ENCODE measurements around the gene PLEKHA4. TPM values are rescaled to one million over a fixed set of nuclear protein-coding genes. Genes with fewer than 3 reads are reported as not detected.

The PLEKHA4 gene
- polyA plus RNA-seq, 3 donors: 0.69 to 1.5 (median 1.1) TPM

DNA sequence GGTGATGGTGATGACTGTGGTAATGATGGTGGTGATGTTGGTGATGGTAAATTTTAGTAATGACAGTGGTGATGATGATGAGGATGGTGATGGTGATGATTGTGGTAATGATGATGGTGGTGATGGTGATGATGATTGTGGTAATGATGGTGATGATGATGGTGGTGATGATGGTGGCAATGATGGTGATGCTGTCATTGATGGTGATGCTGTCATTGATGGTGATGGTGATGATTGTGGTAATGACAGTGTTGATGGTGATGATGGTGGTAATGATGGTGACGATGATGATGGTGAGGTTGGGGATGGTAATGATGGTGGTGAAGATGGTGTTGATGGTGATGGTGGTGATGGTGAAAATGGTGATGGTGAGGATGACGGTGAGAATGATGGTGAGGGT lies 45.9 kb downstream of the PLEKHA4 start:
- Mint-ChIP-seq H3K9me3 (peaks cover 0 to 3% (median 0%) of the 10 kb centered on the region in 7 donors), H3K4me3 (no peak overlapping the region), H3K4me1 (no peaks in the 10 kb centered on the region), H3K36me3 (no peaks in the 10 kb centered on the region), H3K27ac (no peak overlapping the region), H3K27me3 (ENCODE audit: low read depth in 3 of 3) (peaks cover 2 to 3% (median 3%) of the 10 kb centered on the region in 3 donors)
- no peaks in the 10 kb centered on the region for H3K79me2 ChIP-seq (ENCODE audit: insufficient read depth, low read length)
- H2AFZ ChIP-seq (ENCODE audit: insufficient read depth, low read depth, low read length, poor library complexity, severe bottlenecking): no peak overlapping the region
- no peak overlapping the region for H3K4me2 ChIP-seq (replicated peaks; ENCODE audit: extremely low read depth, low read length, poor library complexity, severe bottlenecking)
- no peaks in the 10 kb centered on the region for H3K36me3 ChIP-seq (replicated peaks in 1 of 2; ENCODE audit: control insufficient read depth in 1 of 2, insufficient read depth in 2 of 2, low read length in 2 of 2)
- no peaks in the 10 kb centered on the region for H4K20me1 ChIP-seq (ENCODE audit: insufficient read depth, low read length)
- no peak overlapping the region for H3K27ac ChIP-seq (ENCODE audit: low read depth in 1 of 2, low read length in 2 of 2)
- peaks cover 0 to 3% of the 10 kb centered on the region in 2 donors for H3K9me3 ChIP-seq (replicated peaks in 1 of 2; ENCODE audit: control insufficient read depth in 1 of 2, insufficient read depth in 1 of 2, low read length in 2 of 2)
- H3K4me3 ChIP-seq (replicated peaks in 1 of 3; ENCODE audit: low read depth in 2 of 3, low read length in 3 of 3): no peak overlapping the region
- no peak for TF ChIP-seq CTCF (IDR thresholded peaks at IDR 0.05)
- H3K4me1 ChIP-seq (ENCODE audit: control insufficient read depth in 1 of 2, insufficient read depth in 2 of 2, low read length in 2 of 2): no peaks in the 10 kb centered on the region
- H3K9ac ChIP-seq (ENCODE audit: insufficient read depth, low read length, poor library complexity, severe bottlenecking): no peak overlapping the region
- H3K27me3 ChIP-seq (ENCODE audit: control insufficient read depth in 2 of 2, insufficient read depth in 2 of 2, low read length in 2 of 2): no peaks in the 10 kb centered on the region
- DNase-seq: no peak
- 96% methylated on average over 2 of the region's 2 CpGs for WGBS (ENCODE audit: insufficient coverage)
- intact Hi-C loops (cut with micrococcal nuclease): no loop called here

GRCh38 chr19:48821633-48822032 lies 46.8 kb downstream of the PLEKHA4 start:
- DNase-seq: no peak
- no peaks in the 10 kb centered on the region for H3K27me3 ChIP-seq (ENCODE audit: control insufficient read depth in 2 of 2, insufficient read depth in 2 of 2, low read length in 2 of 2)
- Mint-ChIP-seq H3K36me3 (no peaks in the 10 kb centered on the region), H3K4me3 (no peak overlapping the region), H3K9me3 (peaks cover 0 to 3% (median 0%) of the 10 kb centered on the region in 7 donors), H3K27ac (no peak overlapping the region), H3K27me3 (ENCODE audit: low read depth in 3 of 3) (peaks cover 2 to 4% (median 2%) of the 10 kb centered on the region in 3 donors), H3K4me1 (no peaks in the 10 kb centered on the region)
- no peak overlapping the region for H3K4me2 ChIP-seq (replicated peaks; ENCODE audit: extremely low read depth, low read length, poor library complexity, severe bottlenecking)
- H3K9ac ChIP-seq (ENCODE audit: insufficient read depth, low read length, poor library complexity, severe bottlenecking): no peak overlapping the region
- H4K20me1 ChIP-seq (ENCODE audit: insufficient read depth, low read length): no peaks in the 10 kb centered on the region
- peaks cover 0 to 1% of the 10 kb centered on the region in 2 donors for H3K9me3 ChIP-seq (replicated peaks in 1 of 2; ENCODE audit: control insufficient read depth in 1 of 2, insufficient read depth in 1 of 2, low read length in 2 of 2)
- no peaks in the 10 kb centered on the region for H3K4me1 ChIP-seq (ENCODE audit: control insufficient read depth in 1 of 2, insufficient read depth in 2 of 2, low read length in 2 of 2)
- no peak overlapping the region for H2AFZ ChIP-seq (ENCODE audit: insufficient read depth, low read depth, low read length, poor library complexity, severe bottlenecking)
- no peaks in the 10 kb centered on the region for H3K36me3 ChIP-seq (replicated peaks in 1 of 2; ENCODE audit: control insufficient read depth in 1 of 2, insufficient read depth in 2 of 2, low read length in 2 of 2)
- intact Hi-C loops (cut with micrococcal nuclease): no loop called here
- 80% methylated on average over 5 of the region's 5 CpGs for WGBS (ENCODE audit: insufficient coverage)
- H3K4me3 ChIP-seq (replicated peaks in 1 of 3; ENCODE audit: low read depth in 2 of 3, low read length in 3 of 3): no peak overlapping the region
- no peak overlapping the region for H3K27ac ChIP-seq (ENCODE audit: low read depth in 1 of 2, low read length in 2 of 2)
- no peak for TF ChIP-seq CTCF (IDR thresholded peaks at IDR 0.05)
- no peaks in the 10 kb centered on the region for H3K79me2 ChIP-seq (ENCODE audit: insufficient read depth, low read length)
